ENCODE results near the gene AKT1S1.

Gene AKT1S1

DNA sequence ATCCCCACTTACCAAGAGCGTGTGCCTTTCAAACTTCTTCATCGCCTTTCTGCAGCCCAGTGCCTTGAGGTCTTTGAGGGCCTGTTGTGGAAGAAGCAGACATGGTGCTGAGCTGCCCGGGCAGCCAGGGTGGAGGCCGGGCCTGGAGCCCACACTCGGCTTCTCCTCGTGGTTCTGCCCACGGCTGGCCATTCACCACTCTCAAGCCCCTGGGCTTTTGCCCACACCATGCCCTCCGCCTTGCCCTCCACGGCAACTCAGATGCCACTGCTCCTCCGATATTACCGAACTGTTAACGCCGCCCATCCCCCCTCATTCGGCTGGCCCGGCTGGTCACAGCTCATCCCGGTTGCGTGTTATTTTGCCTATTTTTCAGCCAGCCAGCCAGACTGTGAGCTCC is 14.2 kb upstream of the AKT1S1 start (continued):
- TF ChIP-seq ZNF266 (tag by site-specific recombination; IDR thresholded peaks at IDR 0.05; ENCODE audit: low read depth) (no peak), ZBTB48 (tag by site-specific recombination; IDR thresholded peaks at IDR 0.05) (no peak), ZNF433 (tag by site-specific recombination; IDR thresholded peaks at IDR 0.05; ENCODE audit: low read depth) (no peak)
- TF ChIP-seq, protein P1, sequence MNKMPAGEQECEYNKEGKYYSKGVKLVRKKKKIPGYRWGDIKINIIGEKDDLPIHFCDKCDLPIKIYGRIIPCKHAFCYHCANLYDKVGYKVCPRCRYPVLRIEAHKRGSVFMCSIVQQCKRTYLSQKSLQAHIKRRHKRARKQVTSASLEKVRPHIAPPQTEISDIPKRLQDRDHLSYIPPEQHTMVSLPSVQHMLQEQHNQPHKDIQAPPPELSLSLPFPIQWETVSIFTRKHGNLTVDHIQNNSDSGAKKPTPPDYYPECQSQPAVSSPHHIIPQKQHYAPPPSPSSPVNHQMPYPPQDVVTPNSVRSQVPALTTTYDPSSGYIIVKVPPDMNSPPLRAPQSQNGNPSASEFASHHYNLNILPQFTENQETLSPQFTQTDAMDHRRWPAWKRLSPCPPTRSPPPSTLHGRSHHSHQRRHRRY (tag by site-specific recombination; IDR thresholded peaks at IDR 0.05) = no peak
- TF ChIP-seq, protein P2, sequence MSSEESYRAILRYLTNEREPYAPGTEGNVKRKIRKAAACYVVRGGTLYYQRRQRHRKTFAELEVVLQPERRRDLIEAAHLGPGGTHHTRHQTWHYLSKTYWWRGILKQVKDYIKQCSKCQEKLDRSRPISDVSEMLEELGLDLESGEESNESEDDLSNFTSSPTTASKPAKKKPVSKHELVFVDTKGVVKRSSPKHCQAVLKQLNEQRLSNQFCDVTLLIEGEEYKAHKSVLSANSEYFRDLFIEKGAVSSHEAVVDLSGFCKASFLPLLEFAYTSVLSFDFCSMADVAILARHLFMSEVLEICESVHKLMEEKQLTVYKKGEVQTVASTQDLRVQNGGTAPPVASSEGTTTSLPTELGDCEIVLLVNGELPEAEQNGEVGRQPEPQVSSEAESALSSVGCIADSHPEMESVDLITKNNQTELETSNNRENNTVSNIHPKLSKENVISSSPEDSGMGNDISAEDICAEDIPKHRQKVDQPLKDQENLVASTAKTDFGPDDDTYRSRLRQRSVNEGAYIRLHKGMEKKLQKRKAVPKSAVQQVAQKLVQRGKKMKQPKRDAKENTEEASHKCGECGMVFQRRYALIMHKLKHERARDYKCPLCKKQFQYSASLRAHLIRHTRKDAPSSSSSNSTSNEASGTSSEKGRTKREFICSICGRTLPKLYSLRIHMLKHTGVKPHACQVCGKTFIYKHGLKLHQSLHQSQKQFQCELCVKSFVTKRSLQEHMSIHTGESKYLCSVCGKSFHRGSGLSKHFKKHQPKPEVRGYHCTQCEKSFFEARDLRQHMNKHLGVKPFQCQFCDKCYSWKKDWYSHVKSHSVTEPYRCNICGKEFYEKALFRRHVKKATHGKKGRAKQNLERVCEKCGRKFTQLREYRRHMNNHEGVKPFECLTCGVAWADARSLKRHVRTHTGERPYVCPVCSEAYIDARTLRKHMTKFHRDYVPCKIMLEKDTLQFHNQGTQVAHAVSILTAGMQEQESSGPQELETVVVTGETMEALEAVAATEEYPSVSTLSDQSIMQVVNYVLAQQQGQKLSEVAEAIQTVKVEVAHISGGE (tag by site-specific recombination; conservative IDR thresholded peaks at IDR 0.05; ENCODE audit: low read depth) = no peak
- TF ChIP-seq, protein P3, sequence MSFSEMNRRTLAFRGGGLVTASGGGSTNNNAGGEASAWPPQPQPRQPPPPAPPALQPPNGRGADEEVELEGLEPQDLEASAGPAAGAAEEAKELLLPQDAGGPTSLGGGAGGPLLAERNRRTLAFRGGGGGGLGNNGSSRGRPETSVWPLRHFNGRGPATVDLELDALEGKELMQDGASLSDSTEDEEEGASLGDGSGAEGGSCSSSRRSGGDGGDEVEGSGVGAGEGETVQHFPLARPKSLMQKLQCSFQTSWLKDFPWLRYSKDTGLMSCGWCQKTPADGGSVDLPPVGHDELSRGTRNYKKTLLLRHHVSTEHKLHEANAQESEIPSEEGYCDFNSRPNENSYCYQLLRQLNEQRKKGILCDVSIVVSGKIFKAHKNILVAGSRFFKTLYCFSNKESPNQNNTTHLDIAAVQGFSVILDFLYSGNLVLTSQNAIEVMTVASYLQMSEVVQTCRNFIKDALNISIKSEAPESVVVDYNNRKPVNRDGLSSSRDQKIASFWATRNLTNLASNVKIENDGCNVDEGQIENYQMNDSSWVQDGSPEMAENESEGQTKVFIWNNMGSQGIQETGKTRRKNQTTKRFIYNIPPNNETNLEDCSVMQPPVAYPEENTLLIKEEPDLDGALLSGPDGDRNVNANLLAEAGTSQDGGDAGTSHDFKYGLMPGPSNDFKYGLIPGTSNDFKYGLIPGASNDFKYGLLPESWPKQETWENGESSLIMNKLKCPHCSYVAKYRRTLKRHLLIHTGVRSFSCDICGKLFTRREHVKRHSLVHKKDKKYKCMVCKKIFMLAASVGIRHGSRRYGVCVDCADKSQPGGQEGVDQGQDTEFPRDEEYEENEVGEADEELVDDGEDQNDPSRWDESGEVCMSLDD (tag by site-specific recombination; IDR thresholded peaks at IDR 0.05) = no peak
- TF ChIP-seq, protein P4, sequence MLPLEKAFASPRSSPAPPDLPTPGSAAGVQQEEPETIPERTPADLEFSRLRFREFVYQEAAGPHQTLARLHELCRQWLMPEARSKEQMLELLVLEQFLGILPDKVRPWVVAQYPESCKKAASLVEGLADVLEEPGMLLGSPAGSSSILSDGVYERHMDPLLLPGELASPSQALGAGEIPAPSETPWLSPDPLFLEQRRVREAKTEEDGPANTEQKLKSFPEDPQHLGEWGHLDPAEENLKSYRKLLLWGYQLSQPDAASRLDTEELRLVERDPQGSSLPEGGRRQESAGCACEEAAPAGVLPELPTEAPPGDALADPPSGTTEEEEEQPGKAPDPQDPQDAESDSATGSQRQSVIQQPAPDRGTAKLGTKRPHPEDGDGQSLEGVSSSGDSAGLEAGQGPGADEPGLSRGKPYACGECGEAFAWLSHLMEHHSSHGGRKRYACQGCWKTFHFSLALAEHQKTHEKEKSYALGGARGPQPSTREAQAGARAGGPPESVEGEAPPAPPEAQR (tag by site-specific recombination; IDR thresholded peaks at IDR 0.05) = no peak

DNA sequence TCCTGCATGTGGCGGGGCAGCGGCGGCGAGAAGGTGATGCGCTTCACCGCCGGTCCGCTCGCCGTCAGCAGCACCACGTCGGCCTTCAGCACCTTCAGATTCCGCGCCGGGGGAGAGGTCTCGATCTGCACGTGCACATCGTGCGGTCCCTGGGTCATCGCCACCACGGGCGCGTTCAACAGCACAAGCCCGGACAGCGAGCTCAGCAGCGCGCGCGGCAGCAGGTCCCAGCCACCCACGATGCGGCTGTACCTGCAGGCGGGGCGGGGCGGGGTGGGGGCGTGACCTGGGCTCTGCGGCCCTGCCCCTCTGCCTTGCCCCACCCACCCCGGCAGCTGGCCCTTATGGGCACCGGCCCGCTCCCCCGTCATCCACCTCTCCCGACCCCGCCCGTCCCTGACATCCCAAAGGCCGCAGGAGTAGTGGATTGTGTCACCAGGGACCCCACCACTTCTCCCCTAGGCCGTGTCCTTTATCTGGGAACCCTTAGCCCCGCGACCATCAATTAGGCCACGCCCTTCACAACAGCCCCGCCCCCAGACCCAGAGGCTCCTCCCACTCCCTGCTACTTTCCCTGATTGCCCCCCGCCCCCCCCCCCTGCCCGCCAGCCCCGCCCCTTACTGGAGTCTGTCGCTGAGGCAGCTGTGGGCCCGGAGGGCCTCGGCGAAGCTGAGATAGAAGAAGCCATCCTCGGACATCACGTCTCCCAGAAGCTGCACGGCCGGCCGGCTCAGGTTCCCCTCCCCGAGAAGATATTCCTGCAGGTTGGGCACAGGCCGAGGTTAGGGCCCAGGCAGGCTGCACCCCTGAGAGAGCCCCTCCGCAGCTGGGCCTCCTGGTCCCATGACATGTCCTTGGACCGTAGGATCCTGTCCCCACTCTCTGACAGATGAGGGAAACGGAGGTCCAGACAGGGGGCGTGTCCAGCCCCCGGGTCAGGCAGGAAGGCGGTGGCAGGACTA is 13.5 kb upstream of the AKT1S1 start:
- H3K27ac ChIP-seq (ENCODE audit: extremely low read depth, low read depth, low read length) = peak overlapping the region; percentile 17; the same call in 1 of the 2 replicates
- no peaks in the 10 kb centered on the region for H3K4me1 ChIP-seq (ENCODE audit: control insufficient read depth, insufficient read depth, low read length)
- ChIA-PET CTCF (interaction anchor here (0.5 to 1.2 kb wide), 6 partner anchors 9 to 152 kb away, joined by 3 to 10 read pairs (median 4); no protein-coding TSS in a partner anchor), POLR2A (interaction anchor here (0.5 to 3.7 kb wide), 9 partner anchors 9 to 39 kb away, joined by 3 to 27 read pairs (median 4); partner anchors contain the start of genes AKT1S1, ATF5, NUP62 and TBC1D17)
- peaks cover 0 to 2% of the 10 kb centered on the region in 2 experiments; a peak in 1 of 3 replicates for H3K36me3 ChIP-seq (ENCODE audit: control insufficient read depth in 2 of 2, insufficient read depth in 1 of 2, low read length in 2 of 2)
- no peaks in the 10 kb centered on the region for H3K9me3 ChIP-seq (ENCODE audit: control insufficient read depth, insufficient read depth, low read depth, low read length)
- H3K4me3 ChIP-seq (ENCODE audit: low read depth, low read length) = peak overlapping the region; percentile 32
- TF ChIP-seq ZNF335 (tag by site-specific recombination; conservative IDR thresholded peaks at IDR 0.05) = 0 out of 2 replicates have a peak, but pooled peaks have one; percentile 27
- peak; percentile 85; the same call in 1 of the 2 replicates for TF ChIP-seq ZNF785 (tag by site-specific recombination; IDR thresholded peaks at IDR 0.05)
- TF ChIP-seq GLIS2 (tag by site-specific recombination; IDR thresholded peaks at IDR 0.05) = peak; percentile 14; the same call in 1 of the 2 replicates
- peak; percentile 88 for TF ChIP-seq KLF1 (tag by site-specific recombination; IDR thresholded peaks at IDR 0.05)
- TF ChIP-seq ZNF175 (tag by site-specific recombination; IDR thresholded peaks at IDR 0.05) = no peak
- peak; percentile 66 for TF ChIP-seq SP3 (tag by site-specific recombination; IDR thresholded peaks at IDR 0.05)
- TF ChIP-seq ZNF2 (tag by site-specific recombination; IDR thresholded peaks at IDR 0.05) = peak; percentile 75
- 0 out of 2 replicates have a peak, but pooled peaks have one; percentile 32 for TF ChIP-seq SP7 (tag by site-specific recombination; IDR thresholded peaks at IDR 0.05)
- TF ChIP-seq ZNF701 (tag by site-specific recombination; IDR thresholded peaks at IDR 0.05) = no peak
- TF ChIP-seq, protein P5, sequence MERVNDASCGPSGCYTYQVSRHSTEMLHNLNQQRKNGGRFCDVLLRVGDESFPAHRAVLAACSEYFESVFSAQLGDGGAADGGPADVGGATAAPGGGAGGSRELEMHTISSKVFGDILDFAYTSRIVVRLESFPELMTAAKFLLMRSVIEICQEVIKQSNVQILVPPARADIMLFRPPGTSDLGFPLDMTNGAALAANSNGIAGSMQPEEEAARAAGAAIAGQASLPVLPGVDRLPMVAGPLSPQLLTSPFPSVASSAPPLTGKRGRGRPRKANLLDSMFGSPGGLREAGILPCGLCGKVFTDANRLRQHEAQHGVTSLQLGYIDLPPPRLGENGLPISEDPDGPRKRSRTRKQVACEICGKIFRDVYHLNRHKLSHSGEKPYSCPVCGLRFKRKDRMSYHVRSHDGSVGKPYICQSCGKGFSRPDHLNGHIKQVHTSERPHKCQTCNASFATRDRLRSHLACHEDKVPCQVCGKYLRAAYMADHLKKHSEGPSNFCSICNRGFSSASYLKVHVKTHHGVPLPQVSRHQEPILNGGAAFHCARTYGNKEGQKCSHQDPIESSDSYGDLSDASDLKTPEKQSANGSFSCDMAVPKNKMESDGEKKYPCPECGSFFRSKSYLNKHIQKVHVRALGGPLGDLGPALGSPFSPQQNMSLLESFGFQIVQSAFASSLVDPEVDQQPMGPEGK (tag by site-specific recombination; IDR thresholded peaks at IDR 0.05) = peak; percentile 32; the same call in 1 of the 2 replicates
- peak; percentile 57; the same call in 1 of the 2 replicates for TF ChIP-seq ZFHX2 (tag by site-specific recombination; conservative IDR thresholded peaks at IDR 0.05)
- TF ChIP-seq, protein P3 (tag by site-specific recombination; IDR thresholded peaks at IDR 0.05) = no peak
- no peak for TF ChIP-seq ZNF132 (tag by site-specific recombination; IDR thresholded peaks at IDR 0.05; ENCODE audit: borderline replicate concordance)
- no peak for TF ChIP-seq ZNF843 (tag by site-specific recombination; IDR thresholded peaks at IDR 0.05)
